ENCODE results near the gene TUT1.
A peak's percentile ranks its signal among the peaks of the same experiment; 100 is the strongest.
"Not testable (repeated sequence)": the region's sequence is repeated elsewhere in the genome, so short reads cannot be mapped to it uniquely, and the experiment has no call there.

Gene TUT1

DNA sequence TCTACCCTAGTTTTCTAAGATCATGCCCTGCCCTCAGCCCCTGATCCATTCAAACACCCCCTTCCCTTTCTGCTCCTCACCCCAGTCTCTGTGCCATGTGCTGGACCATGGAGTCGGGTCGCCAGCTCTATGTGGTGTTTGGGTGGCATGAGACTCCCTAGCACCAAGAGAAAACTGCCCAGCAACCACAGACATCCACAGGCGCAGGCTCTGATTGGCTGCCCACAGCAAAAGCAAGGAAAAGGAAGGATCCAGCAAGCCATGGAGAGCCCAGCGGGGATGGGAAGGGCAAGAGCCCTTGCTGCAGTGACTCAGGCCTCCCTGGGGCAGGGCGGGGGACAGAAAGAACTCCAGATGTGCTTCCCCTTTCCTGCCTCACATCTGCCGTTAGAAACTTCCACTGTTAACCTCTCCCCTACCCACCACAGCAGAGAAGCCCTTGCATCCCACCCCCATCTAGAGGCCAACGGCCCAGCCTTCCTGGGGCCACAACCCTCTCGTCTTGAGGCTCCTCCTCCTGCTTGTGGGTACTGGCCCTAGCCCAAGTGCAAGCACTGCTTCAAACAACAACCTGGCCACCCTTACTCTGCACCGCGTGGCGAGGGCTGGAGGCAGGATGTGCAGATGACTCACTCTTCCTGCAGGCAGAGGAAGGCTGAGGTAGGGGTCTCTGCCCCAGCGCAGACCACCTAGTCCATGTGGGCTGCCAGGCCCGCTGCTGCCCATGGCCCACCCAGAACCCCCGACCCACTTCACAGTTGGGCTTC is 35.0 kb downstream of the TUT1 start:
- peak; percentile 92 to 96 (median 94) for DNase-seq

DNA sequence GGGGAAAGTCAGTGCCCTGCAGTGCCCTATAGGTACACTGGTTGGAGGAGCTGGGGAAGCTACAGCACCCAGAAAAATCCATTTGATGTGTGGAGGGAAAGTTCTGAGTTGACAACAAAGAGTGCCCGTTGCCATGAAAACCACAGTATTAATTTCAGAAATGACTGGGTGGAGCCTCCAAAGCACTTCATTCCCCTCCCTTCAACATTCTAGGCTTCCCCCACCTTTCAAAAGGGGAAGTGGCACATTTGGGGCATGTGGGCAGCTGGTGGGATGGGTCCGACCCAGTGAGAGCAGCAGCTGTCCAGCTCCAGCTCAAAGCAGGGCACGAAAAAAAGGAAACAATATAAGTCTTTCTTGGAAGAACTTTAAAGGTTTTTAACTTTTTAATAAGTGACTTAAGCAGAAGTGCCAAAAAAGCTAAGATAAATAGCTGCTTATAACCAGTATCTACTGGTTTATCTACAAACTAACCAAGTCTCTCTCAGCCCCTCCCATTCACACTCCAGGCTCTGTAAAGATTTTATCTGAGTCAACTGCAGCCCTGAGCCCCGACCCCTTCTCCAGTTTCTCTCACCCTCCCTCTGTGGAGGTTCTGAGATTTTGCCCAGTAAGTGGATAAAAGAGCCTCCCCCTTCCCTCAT is 35.7 kb downstream of the TUT1 start:
- DNase-seq: peak; percentile 83 to 93 (median 91)

DNA sequence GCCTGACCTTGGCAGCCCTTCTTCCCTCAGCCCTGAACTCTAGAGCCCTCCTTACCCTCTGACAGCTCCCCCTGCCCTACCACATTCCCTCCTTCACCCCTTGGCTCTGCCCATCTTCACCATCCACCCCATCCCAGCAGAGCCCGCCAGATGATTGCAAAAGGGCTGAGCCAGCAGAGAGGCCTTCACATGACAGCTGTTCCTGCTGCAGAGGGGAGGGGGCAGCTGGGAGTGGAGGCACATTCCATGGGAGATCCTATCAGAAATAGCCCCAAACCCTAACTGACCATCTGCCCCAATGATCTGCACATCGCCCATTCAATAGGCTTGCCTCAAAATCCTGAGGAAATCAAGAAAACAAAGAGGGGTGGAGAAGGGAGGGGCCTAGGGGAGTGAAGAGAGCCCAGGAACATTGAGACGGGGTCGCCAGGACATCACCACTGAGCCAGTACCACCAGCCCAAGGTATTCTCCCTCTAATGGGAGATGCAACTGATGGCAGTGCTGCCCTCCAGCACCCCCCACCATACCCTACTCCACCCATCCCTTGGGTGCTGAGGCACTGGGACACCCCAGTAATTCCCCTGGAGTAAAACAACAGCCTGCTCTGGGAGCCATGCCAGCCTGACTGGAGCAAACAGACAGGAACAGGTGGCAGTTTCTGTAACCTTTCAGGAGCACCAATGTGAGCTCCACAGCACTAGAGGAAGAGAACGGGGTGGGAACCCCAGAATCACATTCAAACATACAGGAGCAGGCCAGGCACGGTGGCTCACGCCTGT is 36.7 kb downstream of the TUT1 start:
- DNase-seq: peak in 1 of 4 experiments; percentile 24

DNA sequence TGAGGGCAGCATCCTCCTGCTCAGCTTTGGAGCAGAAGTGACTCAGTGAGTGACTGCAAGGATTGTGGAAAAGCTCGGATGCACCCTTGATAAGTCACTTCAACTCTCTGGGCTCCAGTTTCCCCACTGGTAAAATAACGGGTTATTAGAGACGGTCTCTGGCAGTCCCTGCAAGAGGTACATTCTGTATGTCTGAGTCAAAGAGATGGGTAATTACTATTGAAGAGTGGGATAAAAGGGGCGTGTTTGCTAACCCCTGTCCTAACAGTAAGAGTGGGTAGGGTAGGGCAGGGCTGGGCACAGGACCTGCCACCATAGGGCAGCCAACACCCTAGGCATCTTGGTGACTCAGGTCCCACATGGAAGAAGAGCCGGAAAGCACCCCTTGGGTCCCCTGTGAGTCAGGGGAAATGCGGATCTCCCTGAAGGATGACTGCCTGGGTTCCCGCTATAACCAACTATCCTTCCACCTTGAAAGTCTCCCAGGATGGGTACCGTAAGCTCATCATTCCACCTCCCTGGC is 37.4 kb downstream of the TUT1 start:
- peak; percentile 45 to 79 (median 61) for DNase-seq

DNA sequence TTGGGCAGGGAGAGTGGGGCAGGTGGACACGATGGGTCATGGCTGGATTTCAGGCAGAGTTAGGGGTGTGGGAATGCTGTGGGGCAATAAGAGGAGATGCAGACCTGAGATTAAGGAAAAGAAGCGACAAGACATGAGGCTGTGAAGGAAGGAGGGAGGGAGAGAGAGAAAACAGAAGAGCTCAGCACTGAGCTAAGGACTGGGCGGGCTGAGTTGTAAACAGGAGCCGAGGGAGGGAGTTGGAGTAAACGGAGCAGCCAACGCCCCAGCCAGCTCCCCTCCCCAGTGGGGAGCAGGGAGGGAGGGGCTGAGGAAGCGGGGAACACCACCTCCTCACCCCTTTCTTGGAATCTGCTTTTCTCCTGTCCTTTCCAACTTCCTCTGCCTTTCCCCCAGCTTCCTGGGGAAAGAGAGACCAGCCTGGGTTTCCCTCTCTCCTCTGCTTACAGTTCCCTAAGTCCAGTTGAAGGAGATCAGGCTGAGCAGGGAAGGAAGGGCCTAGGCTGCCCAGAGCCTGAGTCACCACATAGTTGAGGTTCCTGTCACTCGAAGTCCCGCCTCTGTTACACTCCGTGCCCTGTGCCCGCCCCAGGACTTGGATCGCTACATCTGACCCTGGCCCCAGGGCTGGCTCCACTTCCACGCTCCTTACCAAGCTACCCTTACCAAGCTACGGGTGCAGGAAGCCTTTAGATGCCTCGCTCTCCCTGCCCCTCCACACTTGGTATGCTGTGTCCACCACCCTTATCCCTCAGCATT is 38.1 kb downstream of the TUT1 start:
- DNase-seq: peak; percentile 83 to 93 (median 92)

DNA sequence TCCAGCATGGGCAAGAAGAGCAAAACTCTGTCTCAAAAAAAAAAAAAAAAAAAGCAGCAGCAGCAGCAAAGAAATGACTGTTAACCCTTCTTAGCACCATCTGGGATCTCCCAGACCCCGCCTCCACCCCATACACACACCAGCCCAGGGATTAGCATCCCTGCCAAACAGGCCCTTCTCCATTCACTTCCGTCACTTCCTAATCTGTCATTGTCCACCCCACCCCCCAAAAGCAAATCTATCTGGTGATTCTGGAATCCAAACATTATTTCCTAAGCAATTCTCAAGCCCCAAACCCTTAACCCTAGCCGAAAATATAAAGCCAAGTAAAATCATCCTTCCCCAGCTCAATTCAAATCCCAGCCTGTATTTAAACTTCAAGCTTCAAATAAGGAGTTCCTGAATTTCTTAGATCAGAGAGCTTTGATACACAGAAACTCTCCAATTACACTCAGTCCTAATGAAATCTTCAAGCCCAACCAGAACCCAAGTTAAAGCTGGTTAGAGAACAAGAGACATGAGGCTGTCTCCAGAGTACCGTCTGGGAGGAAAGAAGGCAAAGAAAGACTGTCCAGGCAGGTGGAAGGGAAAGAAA is 38.7 kb downstream of the TUT1 start:
- peak in 3 of 4 experiments; percentile 26 to 27 (median 27) for DNase-seq

DNA sequence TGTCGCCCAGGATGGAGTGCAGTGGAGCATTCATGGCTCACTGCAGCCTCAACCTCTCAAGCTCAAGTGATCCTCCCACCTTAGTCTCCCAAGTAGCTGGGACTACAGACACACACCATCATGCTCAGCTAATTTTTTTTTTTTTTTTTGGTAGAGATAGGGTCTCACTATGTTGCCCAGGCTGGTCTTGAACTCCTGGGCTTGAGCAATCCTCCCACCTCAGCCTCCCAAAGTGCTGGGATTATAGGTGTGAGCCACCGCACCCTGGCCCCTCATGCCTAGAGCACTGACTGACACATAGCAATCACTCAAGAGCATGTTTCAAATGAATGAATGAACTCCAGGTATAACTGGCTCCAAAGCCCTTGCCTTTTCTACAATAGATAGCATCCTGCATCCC is 40.8 kb downstream of the TUT1 start:
- not testable (repeated sequence) for DNase-seq

DNA sequence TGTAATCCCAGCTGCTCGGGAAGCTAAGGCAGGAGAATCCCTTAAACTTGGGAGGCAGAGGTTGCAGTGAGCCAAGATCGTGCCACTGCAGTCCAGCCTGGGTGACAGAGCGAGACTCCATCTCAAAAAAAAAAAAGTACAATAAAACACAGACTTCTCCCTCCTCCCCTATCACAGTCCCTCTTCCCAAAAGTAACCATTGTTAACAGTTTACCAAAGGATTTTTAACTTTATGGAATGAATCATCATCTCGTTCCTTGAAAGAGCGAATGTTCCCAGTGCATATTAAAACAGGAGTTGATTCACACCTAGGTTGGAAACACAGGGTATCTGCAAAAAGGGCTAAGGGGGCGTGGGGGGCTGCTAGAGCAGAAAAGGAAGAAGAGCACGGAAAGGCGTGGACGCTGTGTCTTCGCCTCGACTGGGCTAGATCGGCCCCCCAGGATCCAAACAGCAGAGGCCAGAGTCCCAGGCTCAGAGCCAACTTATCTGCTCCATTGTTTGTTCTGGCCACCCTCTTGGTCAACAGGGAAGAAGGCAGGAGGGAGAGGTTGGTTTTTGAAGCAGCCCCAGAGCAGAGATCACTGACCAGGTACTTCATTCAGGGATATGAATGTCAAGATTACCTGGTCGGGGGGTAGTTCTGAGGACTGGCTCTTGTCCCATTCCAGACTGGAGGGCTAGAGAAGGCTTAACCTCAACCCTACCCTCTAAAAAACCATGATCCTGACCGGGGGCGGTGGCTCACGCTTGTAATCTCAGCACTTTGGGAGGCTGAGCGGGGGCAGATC is 42.6 kb downstream of the TUT1 start:
- no peak for DNase-seq

DNA sequence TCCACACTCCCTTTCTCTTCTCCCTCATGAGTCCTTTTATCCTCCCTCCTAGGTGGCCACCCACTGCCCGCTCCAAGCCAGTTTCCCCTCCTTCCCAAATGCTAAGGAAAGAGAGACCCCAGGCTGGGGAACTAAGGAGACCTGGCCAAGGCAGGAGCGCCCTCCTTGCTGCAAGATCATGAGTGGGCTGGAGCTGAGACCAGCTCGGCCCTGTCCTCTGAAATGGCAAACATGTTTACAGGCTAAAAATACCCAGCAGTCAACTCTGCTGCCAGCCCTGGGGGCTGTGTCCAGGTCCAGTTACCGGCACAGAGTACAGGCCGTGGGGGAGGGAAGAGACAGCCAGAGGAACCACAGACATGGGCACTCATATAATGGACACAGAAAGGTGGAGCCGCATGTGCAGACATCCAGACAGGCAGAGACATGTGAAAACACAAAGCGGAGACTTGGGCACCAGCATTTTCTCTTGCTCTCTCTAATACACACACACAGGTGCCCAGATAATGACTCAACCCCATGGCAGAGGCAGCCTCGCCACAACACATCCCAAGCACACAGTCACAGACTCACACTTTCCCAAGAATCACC is 43.5 kb downstream of the TUT1 start:
- DNase-seq: no peak

DNA sequence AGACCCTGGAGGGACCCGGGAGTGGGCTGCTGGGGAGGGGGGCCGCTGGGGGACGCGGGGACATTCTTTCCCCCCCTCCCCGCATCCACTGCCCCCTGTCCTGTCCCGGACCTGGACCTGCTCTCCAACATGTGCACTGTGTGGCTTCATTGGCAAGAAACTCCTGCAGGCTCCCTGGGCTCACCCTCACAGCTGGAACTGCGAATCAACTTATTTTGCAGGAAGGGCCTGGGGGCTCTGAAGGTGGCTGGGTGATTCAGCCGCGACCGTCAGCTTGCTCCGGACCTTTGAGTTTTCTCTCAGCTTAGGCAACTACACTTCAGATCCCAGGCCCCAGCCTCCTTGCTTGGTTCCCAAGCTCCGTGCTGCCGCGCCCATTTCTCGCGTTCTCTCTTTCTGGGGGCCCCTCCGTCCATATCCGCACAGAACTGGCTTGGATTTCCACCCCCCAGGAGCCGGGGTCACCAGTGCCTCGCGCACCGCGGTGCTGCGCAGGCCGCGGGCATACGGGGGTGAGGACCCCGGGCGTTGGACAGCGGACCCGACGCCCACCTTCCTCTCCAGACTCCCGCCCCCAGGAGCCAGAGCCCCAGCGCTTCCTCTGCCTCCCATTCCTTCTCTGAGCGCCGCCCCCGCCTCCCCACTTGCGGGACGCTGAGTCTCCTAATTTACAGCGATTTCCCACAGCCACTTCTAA is 44.2 kb downstream of the TUT1 start:
- peak in 3 of 4 experiments; percentile 32 to 48 (median 37) for DNase-seq

DNA sequence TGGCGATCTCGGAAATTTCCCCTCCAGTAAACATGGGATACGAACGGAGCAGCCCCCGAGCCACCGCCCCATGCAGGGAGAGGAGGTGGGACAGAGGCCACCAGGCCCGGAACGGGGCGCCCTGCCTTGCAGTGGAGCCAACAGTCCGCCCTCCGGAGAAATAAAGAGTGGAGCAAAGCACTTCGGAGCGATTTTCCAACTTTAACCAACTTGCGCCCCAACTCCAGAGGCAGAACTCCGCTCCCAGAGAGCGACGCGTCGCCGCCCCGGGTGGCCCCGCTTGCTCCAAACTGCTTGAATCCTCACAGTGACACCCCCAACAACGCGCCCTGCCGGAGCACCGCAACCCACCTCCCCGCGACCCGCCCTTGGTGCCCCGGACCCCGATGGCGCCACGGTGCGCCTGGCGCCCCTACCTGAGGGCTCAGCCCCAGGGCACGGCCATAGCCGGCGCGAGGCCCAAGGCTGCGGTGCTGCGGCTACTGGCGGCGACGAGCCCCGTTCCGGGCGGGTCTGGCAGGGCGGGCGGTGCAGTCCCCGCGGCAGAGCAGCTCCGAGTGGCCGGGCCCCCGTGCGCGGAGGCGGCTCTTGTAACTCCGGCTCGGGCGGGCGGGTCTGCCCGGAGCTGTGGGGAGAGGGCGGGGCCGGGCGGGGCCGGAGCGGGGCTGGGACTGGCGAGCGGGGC is 44.9 kb downstream of the TUT1 start, which contains the start of gene AHNAK:
Gene AHNAK (minus strand): TSS at position 563 of the 685 bp plus-strand sequence. CDS start 10,708 bp downstream, outside the sequence.
- DNase-seq: peak; percentile 75 to 93 (median 86)

DNA sequence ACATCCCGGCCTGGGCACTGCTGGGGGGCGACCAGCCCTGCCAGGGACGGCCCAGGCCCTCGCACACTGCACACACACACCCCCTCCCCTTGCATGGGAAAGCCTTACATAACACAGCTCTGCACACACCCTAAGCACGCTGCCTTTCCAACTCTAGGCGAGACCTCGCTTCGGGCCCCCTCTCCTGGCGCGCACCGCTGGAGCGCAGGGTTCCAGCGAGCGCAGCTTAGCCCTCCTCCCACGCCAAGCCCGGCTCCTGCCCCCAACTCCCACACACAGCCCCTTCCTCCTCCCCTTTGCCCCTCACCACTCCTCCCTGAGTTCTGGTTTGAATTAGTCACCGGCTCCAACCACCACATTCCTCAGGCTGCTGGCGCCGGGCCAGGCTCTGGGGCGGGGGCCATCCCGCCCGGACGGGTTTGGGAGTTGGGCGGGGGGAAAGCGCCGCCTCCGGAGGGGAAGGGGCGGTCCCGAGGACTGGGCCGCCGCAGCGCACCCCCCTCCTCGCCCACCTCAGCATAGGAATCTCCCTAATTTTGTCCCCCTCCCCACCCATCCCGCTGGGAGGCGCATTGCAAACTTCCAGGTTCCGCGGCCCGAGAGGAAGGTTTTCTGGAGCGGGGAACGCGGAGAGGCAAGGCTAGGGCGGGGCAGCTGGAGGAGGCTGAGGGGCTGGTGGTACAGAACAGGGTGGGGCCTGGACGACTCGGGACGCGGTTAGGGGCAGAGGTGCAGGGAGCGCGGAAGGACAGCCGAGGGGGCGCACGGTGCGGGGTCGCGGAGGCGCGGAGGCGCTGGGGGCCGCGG is 45.7 kb downstream of the TUT1 start:
- peak; percentile 84 to 94 (median 88) for DNase-seq

DNA sequence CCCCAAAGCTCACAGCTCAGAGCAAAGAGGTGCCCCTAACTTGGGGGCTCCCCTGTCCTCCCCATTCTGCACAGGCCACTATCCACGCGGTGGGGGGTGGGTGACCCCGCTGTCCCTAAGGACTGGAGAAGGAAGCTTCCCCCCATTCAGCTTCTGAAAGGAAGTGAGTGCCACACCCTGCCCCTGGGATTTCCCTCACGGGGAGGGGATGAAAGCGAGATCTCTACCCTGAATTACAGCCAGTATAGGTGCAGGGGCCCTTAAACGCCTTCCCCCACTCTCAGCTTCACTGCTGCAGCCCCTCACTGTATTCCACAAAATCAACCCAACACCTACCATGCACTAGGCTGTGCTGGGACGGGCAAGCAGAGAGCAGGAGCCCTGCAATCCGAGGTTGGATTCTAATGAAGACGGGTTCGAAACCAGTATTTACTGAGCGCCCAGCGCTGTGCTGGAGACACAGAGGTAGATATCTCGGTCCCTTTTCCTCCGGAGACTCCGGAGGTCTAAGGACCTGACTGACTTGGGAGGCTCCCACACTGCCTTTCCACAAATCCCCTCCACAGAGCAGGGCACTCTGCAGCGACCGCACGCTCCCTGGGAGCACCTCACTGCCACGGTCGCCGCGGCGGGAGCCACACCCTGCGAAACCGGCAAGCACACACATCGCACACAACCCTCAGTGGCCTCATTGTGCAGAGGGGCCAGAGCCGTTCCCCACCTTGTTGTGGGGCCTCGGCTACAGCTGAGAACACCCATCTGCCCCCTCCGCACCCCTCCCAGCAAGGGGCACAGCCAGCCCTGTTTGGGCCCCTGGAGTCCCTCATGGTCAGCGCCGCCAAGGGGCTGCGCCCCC is 46.5 kb downstream of the TUT1 start:
- DNase-seq: peak in 3 of 4 experiments; percentile 49 to 65 (median 65)

DNA sequence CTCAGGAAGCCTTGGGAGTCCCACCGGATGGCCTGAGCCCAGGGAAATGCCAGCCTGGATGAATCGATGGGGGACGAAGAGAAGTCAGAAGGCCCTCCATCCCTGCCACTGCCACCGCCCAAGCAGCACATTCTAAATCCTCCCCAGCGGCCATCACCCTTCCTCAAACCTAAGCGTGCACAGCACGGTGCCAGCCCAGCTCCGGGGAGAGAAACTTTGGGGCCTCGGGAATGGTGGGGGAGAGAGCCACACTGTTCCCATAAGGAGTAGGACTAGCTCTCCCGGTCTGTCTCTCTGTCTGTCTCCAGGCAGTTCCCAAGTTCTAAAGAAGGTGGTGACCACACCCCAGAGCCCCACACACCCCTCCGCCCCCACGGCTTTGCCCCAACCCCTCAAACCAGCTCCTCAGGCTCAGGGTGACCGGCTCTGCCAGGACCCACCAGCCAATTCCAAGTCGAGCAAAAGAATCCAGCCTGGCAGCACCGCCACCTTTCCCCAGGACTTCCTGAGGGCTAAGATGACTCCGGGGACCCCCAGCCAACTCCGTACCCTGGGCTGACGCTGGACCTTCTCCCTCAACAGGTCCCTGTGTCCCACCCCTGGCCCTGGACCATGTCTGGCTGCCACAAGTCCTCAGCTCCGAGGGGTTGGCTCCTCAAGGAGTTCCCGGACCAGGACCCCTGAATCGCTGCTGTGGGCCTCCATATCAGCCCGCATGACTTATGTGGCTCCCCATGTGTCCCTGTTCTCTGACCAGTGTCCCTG is 47.5 kb downstream of the TUT1 start:
- peak in 3 of 4 experiments; percentile 17 to 46 (median 43) for DNase-seq

DNA sequence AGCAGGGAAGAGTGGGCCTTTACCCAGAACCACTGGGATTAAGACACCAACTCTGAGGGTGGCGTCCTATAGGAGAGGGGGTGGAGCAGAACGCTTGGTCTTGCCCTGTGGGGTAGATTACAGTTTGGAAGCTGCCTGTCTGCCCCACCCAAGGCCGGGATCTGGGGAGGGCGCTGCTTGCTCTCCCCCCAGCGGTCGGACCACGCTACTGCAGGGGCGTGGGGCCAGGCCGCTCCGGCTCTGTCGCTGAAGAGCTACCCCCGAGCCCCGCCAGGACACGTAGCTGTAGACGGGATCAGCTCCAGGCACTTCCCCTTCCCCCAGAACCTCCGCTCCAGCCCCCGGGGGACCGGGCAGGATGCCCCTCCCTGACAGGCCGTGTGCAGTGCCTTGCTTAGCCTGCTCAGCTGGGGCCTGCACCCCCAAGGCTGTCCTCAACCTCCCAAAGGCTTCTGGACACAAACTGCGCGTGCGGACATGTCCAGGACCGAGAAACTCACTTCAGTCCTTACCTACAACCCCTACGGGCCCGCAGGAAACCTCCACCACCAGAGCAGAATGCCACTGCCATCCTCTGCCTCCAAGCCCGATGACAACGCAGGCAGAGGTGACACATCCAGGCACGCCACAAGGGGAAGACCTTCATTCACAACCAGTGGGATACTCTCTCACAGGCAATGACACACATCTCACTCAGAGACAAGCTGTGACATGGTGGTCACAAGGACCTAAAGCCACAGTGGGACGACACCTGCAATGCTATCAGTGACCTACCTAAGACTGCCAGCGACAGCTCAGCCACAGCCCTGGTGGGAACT is 48.4 kb downstream of the TUT1 start:
- peak; percentile 83 to 92 (median 90) for DNase-seq
